ENCODE measurements around the gene PBOV1.

GRCh38 chr6:138231381-138231886, 13.1 kb upstream of the PBOV1 start:
- TF ChIP-seq CTCF (IDR thresholded peaks at IDR 0.05) = no peak
- TF ChIP-seq ZFX (IDR thresholded peaks at IDR 0.05; ENCODE audit: borderline replicate concordance) = no peak
